ENCODE data around the gene PHF2. TPM values are rescaled to one million over a fixed set of nuclear protein-coding genes. Genes with fewer than 3 reads are reported as not detected.

Gene PHF2
- total and polyA plus RNA-seq, 2 of the 8 experiments (the other 6 are each of a cell fraction or from before 2014, with no cell fraction given) = 3.4 to 9.4 TPM

DNA sequence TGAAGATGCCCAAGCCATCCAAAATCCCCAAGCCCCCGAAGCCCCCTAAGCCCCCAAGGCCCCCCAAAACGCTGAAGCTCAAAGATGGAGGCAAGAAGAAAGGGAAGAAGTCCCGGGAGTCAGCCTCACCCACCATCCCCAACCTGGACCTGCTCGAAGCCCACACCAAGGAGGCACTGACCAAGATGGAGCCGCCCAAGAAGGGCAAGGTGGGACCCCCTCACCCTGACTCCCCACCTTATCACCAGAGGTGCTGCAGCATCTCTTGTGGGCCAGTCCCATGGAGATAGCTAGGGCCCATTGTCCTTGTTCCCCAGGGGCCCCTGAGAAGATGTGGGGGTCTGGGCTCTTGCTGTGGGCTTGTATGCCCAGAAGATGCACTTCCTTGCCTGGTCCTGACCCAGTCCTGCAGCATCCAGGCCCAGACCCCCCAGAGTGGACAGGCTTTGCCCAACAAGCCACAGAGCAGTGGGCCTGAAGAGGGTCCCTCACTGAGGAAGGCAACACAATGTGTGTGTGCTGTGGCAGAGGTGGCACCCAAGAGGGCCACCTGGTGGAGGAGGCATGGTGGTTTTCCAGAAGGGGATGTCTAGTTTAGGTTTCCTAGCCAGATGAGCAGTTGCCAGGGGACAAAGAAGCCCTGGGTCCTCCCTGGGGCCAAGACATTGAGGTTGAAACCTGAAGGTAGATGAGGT, 84.1 kb downstream of the PHF2 start:
- Histone ChIP-seq H3K56ac (replicated peaks; ENCODE audit: insufficient read length, low read depth, low read length) (no peak overlapping the region), H3K79me1 (ENCODE audit: low read depth, low read length) (no peaks in the 10 kb centered on the region), H4K91ac (replicated peaks; ENCODE audit: insufficient read length, low read length) (no peak overlapping the region), H2BK20ac (ENCODE audit: low read length) (no peak overlapping the region), H2BK12ac (ENCODE audit: low read depth, low read length) (no peak overlapping the region), H3K36me3 (ENCODE audit: control insufficient read depth in 2 of 4, insufficient read depth in 4 of 4, low read length in 3 of 4) (peaks cover 0 to 4% (median 0%) of the 10 kb centered on the region in 4 experiments; a peak in 2 of 8 replicates), H3K79me2 (ENCODE audit: control insufficient read depth in 1 of 2, insufficient read depth in 2 of 2, low read length in 2 of 2) (no peaks in the 10 kb centered on the region), H4K20me1 (replicated peaks in 1 of 2; ENCODE audit: control insufficient read depth in 1 of 2, insufficient read depth in 2 of 2, low read length in 2 of 2) (peaks cover 0 to 13% of the 10 kb centered on the region in 2 experiments), H2BK120ac (replicated peaks; ENCODE audit: low read depth, low read length) (no peak overlapping the region), H3K27ac (ENCODE audit: low read depth, low read length) (no peak overlapping the region), H3K23ac (ENCODE audit: insufficient read length) (no peak overlapping the region), H4K8ac (ENCODE audit: extremely low read depth, insufficient read depth, low read length) (no peak overlapping the region; the same call in 1 of the 2 replicates), H3K14ac (ENCODE audit: insufficient read length) (no peak overlapping the region), H3K23me2 (ENCODE audit: low read depth, low read length) (peaks cover 13% of the 10 kb centered on the region; the same call in 1 of the 2 replicates), H2BK15ac (ENCODE audit: low read length) (no peak overlapping the region), H2BK5ac (ENCODE audit: low read depth, low read length) (no peak overlapping the region), H3K27me3 (replicated peaks in 1 of 4; ENCODE audit: control insufficient read depth in 3 of 4, extremely low read depth in 1 of 4, insufficient read depth in 3 of 4, low read length in 3 of 4) (no peaks in the 10 kb centered on the region), H2AK5ac (ENCODE audit: low read depth, low read length) (no peak overlapping the region), H4K5ac (ENCODE audit: insufficient read length, low read depth, low read length) (no peak overlapping the region), H3K4me3 (ENCODE audit: extremely low read depth in 1 of 4, insufficient read depth in 2 of 4, low read depth in 3 of 4, low read length in 4 of 4) (no peak overlapping the region), H3K4me2 (ENCODE audit: insufficient read depth in 1 of 2, low read depth in 2 of 2, low read length in 2 of 2) (no peak overlapping the region), H2AFZ (ENCODE audit: low read length) (no peak overlapping the region), H3K4me1 (replicated peaks in 1 of 4; ENCODE audit: control insufficient read depth in 3 of 4, insufficient read depth in 4 of 4, low read length in 3 of 4) (no peaks in the 10 kb centered on the region), H3K9me3 (ENCODE audit: insufficient read depth in 2 of 2, low read depth in 1 of 2, low read length in 1 of 2) (no peaks in the 10 kb centered on the region), H3K18ac (ENCODE audit: extremely low read depth, low read length) (no peak overlapping the region), H3K9ac (replicated peaks in 1 of 4; ENCODE audit: extremely low read depth in 1 of 4, low read depth in 3 of 4, low read length in 3 of 4) (no peak overlapping the region), H3K4ac (replicated peaks; ENCODE audit: insufficient read length, low read depth, low read length) (no peak overlapping the region)
- FAIRE-seq (no peak), DNase-seq (ENCODE audit: low read depth in 1 of 2, low spot score in 2 of 2) (no peak)
- CTCF ChIA-PET (ENCODE audit: partially characterized antibody) = no interaction called here
- WGBS, 2 experiments (ENCODE audit: extremely low coverage in 1 of 2, insufficient coverage in 1 of 2, insufficient read length in 1 of 2, insufficient replicate concordance in 2 of 2, low coverage in 1 of 2, low lambda C conversion rate in 2 of 2, missing lambda C conversion rate in 1 of 2) = 94% methylated on average over 2 of the region's 5 CpGs; no CpG with 5 or more reads in 1 of the 2 experiments
- POLR2A ChIA-PET (ENCODE audit: partially characterized antibody) = interaction anchor here (1.2 kb wide), 1 partner anchor 10 kb away, joined by 5 read pairs; no protein-coding TSS in a partner anchor
- TF ChIP-seq RAD21 (IDR thresholded peaks at IDR 0.05 in 1 of 2, conservative IDR thresholded peaks at IDR 0.05 in 1 of 2; ENCODE audit: low read depth in 2 of 2, low read length in 2 of 2) (peak; percentile 15 to 42; a peak in 2 of 4 replicates), SRF (IDR thresholded peaks at IDR 0.05; ENCODE audit: low read depth, low read length) (no peak)
- TF ChIP-seq, protein P1, sequence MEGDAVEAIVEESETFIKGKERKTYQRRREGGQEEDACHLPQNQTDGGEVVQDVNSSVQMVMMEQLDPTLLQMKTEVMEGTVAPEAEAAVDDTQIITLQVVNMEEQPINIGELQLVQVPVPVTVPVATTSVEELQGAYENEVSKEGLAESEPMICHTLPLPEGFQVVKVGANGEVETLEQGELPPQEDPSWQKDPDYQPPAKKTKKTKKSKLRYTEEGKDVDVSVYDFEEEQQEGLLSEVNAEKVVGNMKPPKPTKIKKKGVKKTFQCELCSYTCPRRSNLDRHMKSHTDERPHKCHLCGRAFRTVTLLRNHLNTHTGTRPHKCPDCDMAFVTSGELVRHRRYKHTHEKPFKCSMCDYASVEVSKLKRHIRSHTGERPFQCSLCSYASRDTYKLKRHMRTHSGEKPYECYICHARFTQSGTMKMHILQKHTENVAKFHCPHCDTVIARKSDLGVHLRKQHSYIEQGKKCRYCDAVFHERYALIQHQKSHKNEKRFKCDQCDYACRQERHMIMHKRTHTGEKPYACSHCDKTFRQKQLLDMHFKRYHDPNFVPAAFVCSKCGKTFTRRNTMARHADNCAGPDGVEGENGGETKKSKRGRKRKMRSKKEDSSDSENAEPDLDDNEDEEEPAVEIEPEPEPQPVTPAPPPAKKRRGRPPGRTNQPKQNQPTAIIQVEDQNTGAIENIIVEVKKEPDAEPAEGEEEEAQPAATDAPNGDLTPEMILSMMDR (IDR thresholded peaks at IDR 0.05; ENCODE audit: control extremely low read depth in 1 of 3, insufficient read depth in 1 of 3, low read depth in 1 of 3, low read length in 3 of 3) = peak in 2 of 3 experiments; percentile 17 to 26; a peak in 2 of 4 replicates

Data from H1 (cell line).